IgD-negative memory B cell (primary cell): ENCODE measurements around the gene MGRN1. TPM values are rescaled to one million over a fixed set of nuclear protein-coding genes. Genes with fewer than 3 reads are reported as not detected.
A peak's percentile ranks its signal among the peaks of the same experiment; 100 is the strongest.

ENCODE experiments used
- H3K27ac Mint-ChIP-seq, 3 donors: one replicate each; pipeline ENCODE4 v1.8.0; 2020 to 2022; ENCODE audit warnings: mild to moderate bottlenecking in 3 of 3, mixed read lengths in 3 of 3, moderate library complexity in 1 of 3
- H3K27me3 Mint-ChIP-seq: one replicate; pipeline ENCODE4 v1.8.0; 2021; ENCODE audit warnings: mixed read lengths
- H3K36me3 Mint-ChIP-seq: one replicate; pipeline ENCODE4 v1.8.0; 2020; ENCODE audit warnings: mild to moderate bottlenecking, mixed read lengths
- H3K4me1 Mint-ChIP-seq, 3 donors: one replicate each; pipeline ENCODE4 v1.8.0; 2020 to 2022; ENCODE audit warnings: mixed read lengths in 3 of 3, mild to moderate bottlenecking in 1 of 3
- H3K4me3 Mint-ChIP-seq, 4 donors: one replicate each; pipeline ENCODE4 v1.8.0; 2020 to 2022; ENCODE audit warnings: mild to moderate bottlenecking in 4 of 4, mixed read lengths in 4 of 4, moderate library complexity in 3 of 4
- H3K9me3 Mint-ChIP-seq, 3 donors: one replicate each; pipeline ENCODE4 v1.8.0; 2020 to 2021; ENCODE audit warnings: mixed read lengths in 3 of 3, mild to moderate bottlenecking in 1 of 3
- polyA plus RNA-seq: library from polyadenylated mRNA; unstranded; fragments of 300-500 nt; fragmentation: Illumina TruSeq; gene quantifications from one replicate; pipeline ENCODE4 v1.2.3, GENCODE V29; 2021

Gene MGRN1
- polyA plus RNA-seq, 1 donor from 2014 or later = 8.5 TPM

GRCh38 chr16:4611337-4612021 is 13.1 kb upstream of the MGRN1 start:
- Mint-ChIP-seq H3K4me1 (peaks cover 7% of the 10 kb centered on the region in 3 donors), H3K9me3 (no peaks in the 10 kb centered on the region), H3K27me3 (no peaks in the 10 kb centered on the region), H3K36me3 (no peaks in the 10 kb centered on the region), H3K27ac (peak overlapping the region in 2 of 3 donors; percentile 32 to 67), H3K4me3 (peak overlapping the region in 1 of 4 donors; percentile 61)

- peak overlapping the region in 1 of 3 donors; percentile 88 for H3K27ac Mint-ChIP-seq
- H3K4me3 Mint-ChIP-seq = peak overlapping the region in 3 of 4 donors; percentile 12 to 90 (median 85)
- no peaks in the 10 kb centered on the region for H3K9me3 Mint-ChIP-seq
- H3K4me1 Mint-ChIP-seq = peaks cover 9 to 10% (median 9%) of the 10 kb centered on the region in 3 donors
- no peaks in the 10 kb centered on the region for H3K36me3 Mint-ChIP-seq
- no peaks in the 10 kb centered on the region for H3K27me3 Mint-ChIP-seq
Measured at GRCh38 chr16:4612474-4612931, 12.1 kb upstream of the MGRN1 start.

DNA sequence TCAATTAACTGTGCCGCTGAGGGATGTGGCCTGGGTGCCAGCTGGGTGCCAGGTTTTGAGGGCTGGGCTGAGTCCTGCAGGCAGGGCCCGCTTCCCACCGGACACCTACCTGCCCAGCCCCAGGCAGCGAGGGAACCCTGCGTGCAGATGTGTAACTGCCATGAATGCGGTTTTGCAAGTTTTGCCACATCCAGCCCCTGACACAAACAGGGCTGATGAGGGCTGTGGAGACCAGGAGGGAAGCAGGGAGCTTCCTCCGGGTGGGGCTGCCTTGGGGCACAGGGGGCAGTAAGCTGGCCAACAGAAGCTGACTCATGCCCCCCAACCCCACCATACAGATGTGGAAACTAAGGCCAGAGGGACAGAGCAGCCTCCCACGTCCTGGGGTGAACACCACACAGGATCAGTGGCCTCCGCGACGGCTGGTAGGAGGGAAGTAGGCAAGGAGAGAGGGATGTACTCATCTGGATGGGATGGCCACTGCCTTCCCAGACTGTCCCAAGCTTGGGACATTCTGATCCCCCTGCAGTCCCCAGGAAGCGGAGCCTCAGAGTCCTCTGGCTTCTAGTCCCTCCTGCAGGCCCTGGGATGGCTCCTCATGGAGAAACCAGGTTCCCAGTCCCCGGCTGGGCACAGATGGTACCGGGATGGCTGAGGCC is 11.5 kb upstream of the MGRN1 start:
- H3K4me1 Mint-ChIP-seq = peaks cover 9 to 10% (median 9%) of the 10 kb centered on the region in 3 donors
- peak overlapping the region in 2 of 3 donors; percentile 63 to 88 for H3K27ac Mint-ChIP-seq
- peak overlapping the region; percentile 84 to 91 (median 88) for H3K4me3 Mint-ChIP-seq
- H3K36me3 Mint-ChIP-seq = no peaks in the 10 kb centered on the region
- no peaks in the 10 kb centered on the region for H3K27me3 Mint-ChIP-seq
- H3K9me3 Mint-ChIP-seq = no peaks in the 10 kb centered on the region

DNA sequence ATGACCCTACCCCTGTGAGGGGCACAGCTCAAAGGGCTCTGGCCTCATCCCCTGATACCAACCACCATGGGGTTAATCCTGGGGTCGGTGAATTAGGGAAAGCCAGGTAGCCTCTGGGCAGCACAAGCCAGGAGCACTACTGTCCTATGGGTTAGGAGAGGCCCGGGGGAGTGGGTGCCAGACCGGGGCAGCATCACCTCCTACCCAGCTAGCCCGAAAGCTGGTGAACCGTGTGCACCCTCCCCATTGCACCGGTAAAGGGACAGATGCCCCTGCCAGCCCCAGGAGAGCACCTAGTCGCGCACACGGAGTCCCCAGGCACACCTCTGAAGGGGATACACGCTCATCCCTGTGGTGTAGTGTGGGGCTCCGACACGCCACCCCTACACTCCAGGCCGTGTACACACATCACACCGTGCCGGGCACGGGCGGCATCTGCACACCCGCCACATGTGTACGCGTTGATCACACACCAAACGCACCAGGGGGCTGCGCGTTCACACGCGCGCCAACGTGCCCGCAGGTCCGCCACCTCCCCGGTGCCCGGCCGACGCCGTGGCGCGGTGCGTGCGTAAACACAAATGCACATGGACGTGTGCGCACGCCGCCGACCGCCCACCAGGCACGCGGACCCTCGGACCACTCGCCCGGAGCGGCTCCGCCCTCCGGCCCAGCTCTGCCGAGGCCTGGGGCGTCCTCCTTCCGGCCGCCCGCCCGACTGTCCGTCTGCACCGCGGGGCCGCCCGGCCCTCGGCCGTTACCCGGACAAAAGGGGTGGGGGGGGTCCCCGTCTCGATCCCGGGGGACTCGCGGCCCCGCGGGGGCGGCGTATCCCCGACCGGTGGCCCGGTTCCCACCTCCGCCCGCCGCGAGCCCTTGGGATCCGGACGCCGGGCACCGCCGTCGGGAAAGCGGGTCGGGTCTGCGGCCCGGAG is 10.7 kb upstream of the MGRN1 start:
- H3K4me1 Mint-ChIP-seq = peaks cover 9 to 10% (median 9%) of the 10 kb centered on the region in 3 donors

DNA sequence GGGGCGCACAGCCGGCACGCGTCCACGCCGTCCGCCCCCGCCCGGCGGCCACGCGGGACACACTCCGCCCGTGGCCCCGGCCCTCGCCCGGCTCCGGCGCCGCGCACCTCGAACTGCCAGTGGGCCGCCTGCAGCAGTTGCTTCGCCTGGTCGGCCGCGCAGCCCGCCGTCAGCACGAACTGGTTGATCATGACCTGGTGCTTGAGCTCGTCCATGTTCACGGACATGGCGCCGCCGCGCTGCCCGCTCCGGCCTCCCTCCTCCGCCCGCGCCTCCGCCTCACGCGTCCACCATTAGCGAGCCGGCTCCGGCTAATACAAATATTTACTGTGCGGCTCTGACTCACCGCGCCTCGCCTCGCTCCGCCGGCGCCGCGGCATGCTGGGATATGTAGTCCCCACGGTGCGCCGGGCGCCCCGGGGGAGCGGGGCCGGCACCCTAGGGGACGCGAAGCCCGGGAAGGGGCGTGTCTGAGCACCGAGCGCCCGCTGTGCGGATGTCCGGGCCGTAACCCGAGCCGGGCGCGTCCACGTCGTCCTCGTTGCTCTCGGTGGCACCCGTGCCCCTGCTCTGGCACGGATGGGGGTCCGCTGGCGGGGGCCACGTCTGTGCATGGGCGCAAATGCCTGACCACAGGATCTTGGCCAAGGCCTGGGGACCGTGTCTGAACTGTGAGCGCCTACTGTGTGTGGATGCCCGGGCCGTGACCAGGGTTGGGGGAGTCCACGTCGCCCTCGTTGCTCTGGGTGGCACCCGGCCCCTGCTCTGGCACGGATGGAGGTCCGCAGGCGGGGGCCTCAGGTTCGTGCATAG is 9.8 kb upstream of the MGRN1 start, which contains the start of gene UBALD1:
TSS of gene UBALD1 (minus strand) at position 318 of the 813 bp plus-strand sequence. CDS start at position 227, 91 bp downstream.
- Mint-ChIP-seq H3K9me3 (no peaks in the 10 kb centered on the region), H3K27ac (peak within 1 kb of the TSS; percentile 93 to 98 (median 93)), H3K4me1 (peaks cover 9 to 10% (median 9%) of the 10 kb centered on the region in 3 donors), H3K36me3 (no peaks in the 10 kb centered on the region), H3K27me3 (no peaks in the 10 kb centered on the region), H3K4me3 (peak within 1 kb of the TSS; percentile 93 to 99 (median 96))

More for the DNA sequence above, 10.7 kb upstream of the MGRN1 start:
- H3K4me3 Mint-ChIP-seq = peak overlapping the region; percentile 84 to 93 (median 90)
- no peaks in the 10 kb centered on the region for H3K9me3 Mint-ChIP-seq
- H3K27ac Mint-ChIP-seq = peak overlapping the region in 2 of 3 donors; percentile 59 to 93
- no peaks in the 10 kb centered on the region for H3K27me3 Mint-ChIP-seq
- H3K36me3 Mint-ChIP-seq = no peaks in the 10 kb centered on the region

- H3K4me3 Mint-ChIP-seq = peak overlapping the region; percentile 93 to 99 (median 96)
- H3K36me3 Mint-ChIP-seq = no peaks in the 10 kb centered on the region
- peak overlapping the region; percentile 93 to 98 (median 93) for H3K27ac Mint-ChIP-seq
- H3K4me1 Mint-ChIP-seq = peaks cover 9 to 10% (median 9%) of the 10 kb centered on the region in 3 donors
- no peaks in the 10 kb centered on the region for H3K27me3 Mint-ChIP-seq
- no peaks in the 10 kb centered on the region for H3K9me3 Mint-ChIP-seq
Measured at GRCh38 chr16:4615384-4616046, 9.1 kb upstream of the MGRN1 start.

GRCh38 chr16:4616047-4616811 is 8.4 kb upstream of the MGRN1 start:
- H3K27me3 Mint-ChIP-seq = no peaks in the 10 kb centered on the region
- no peaks in the 10 kb centered on the region for H3K9me3 Mint-ChIP-seq
- H3K4me1 Mint-ChIP-seq = peaks cover 9 to 10% (median 9%) of the 10 kb centered on the region in 3 donors
- peak overlapping the region; percentile 93 to 99 (median 93) for H3K27ac Mint-ChIP-seq
- H3K4me3 Mint-ChIP-seq = peak overlapping the region; percentile 93 to 99 (median 96)
- H3K36me3 Mint-ChIP-seq = no peaks in the 10 kb centered on the region

DNA sequence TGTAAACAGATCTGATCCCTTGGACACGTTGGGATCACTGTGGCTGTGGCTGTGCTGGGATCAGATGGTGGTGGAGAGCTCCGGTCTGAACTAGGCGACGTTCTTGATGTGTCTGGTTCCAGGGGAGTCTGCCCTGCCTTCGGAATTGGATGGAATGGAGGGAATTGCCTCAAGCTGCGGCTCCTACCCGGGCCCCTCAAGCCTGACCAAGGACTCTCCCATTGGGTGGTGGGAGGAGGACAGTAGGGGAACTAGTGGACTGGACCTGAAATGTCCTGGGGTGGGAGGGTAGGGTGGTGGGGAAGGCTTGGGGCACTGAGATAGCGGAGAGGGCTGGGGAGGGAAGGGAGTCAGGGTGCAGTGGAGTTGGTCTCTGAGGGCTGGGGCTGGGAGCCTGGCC is 6.7 kb upstream of the MGRN1 start:
- H3K4me3 Mint-ChIP-seq = peak overlapping the region in 2 of 4 donors; percentile 38 to 73
- peak overlapping the region in 2 of 3 donors; percentile 59 to 71 for H3K27ac Mint-ChIP-seq
- H3K9me3 Mint-ChIP-seq = no peaks in the 10 kb centered on the region
- H3K4me1 Mint-ChIP-seq = peaks cover 8 to 9% (median 9%) of the 10 kb centered on the region in 3 donors
- H3K27me3 Mint-ChIP-seq = no peaks in the 10 kb centered on the region
- H3K36me3 Mint-ChIP-seq = no peaks in the 10 kb centered on the region

DNA sequence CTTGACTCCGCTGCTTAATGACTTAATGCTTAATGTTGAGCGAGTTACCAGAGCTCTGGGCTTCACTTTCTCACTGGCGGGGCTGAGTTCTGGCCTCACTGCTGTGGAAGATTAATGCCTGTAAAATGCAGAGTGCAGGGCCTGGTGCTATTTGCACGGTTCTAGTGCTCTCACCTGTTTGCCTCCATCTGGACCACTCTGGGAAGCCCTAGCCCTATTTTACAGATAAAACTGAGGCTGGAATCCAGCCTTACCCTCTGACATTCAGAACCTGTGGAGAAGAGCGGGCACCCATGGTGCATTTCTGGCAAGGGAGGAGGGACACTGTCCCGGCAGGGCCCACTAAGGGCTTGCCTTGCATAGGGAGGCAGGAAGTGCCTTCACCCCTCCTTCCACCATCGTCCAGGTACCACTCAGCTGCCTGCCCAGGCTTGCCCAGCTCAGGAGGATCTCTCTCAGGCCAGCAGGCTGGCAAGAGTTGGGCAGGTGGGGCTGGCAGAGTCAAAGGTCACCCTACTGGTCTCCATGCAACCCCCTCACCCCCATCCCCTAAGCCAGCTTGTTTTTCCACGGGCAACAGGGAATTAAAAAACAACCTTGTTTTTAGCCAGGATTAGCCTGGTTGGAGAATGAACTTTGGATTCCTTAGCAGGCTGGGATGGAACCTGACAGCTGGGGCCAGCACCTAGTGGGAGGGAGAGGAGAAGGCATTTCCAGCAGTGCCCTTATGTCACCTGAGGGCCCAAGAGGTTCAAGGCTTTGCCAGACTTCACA is 5.8 kb upstream of the MGRN1 start:
- Mint-ChIP-seq H3K9me3 (no peaks in the 10 kb centered on the region), H3K4me1 (peaks cover 7 to 12% (median 8%) of the 10 kb centered on the region in 3 donors), H3K27me3 (no peaks in the 10 kb centered on the region), H3K27ac (peak overlapping the region in 1 of 3 donors; percentile 59), H3K4me3 (peak overlapping the region in 2 of 4 donors; percentile 38 to 41), H3K36me3 (no peaks in the 10 kb centered on the region)

DNA sequence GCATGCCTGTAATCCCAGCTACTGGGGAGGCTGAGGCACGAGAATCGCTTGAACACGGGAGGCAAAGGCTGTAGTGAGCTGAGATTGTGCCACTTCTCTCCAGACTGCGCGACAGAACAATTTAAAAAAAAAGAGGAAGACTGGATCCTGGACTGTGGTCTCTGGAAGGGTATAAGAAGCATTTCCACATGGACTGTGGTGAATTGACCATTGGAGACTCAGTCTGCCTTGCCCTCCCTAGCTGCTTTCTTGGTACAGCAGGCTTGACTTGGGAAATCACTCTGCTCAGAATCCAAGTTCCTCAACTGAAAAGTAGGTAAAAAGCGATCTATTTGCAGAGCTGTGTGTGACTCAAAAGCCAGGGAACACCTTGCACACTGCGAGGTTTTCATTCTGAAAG is 1.0 kb upstream of the MGRN1 start:
- H3K4me1 Mint-ChIP-seq = peaks cover 12 to 29% (median 26%) of the 10 kb centered on the region in 3 donors
- peak overlapping the region in 2 of 3 donors; percentile 39 to 62 for H3K27ac Mint-ChIP-seq
- H3K4me3 Mint-ChIP-seq = peak overlapping the region; percentile 75 to 97 (median 90)

GRCh38 chr16:4624827-4625559 is 367 bp downstream of the MGRN1 start:
- Mint-ChIP-seq H3K4me3 (peak overlapping the region; percentile 88 to 99 (median 94)), H3K27me3 (no peaks in the 10 kb centered on the region), H3K9me3 (no peaks in the 10 kb centered on the region), H3K4me1 (peaks cover 12 to 33% (median 28%) of the 10 kb centered on the region in 3 donors), H3K36me3 (no peaks in the 10 kb centered on the region), H3K27ac (peak overlapping the region; percentile 93 to 100 (median 95))

More for the DNA sequence above, 1.0 kb upstream of the MGRN1 start:
- no peaks in the 10 kb centered on the region for H3K27me3 Mint-ChIP-seq
- no peaks in the 10 kb centered on the region for H3K36me3 Mint-ChIP-seq
- H3K9me3 Mint-ChIP-seq = no peaks in the 10 kb centered on the region
